HG03159 (cell line): Measurements from ENCODE around the gene NEDD4L.

Experiments used
- ATAC-seq: cut with Tn5 transposase; IDR thresholded peaks from one replicate; pipeline ENCODE4 v1.9.1; 2021; ENCODE audit warnings: mild to moderate bottlenecking, moderate library complexity; ENCODE audit not compliant: unreplicated experiment

The NEDD4L gene

DNA sequence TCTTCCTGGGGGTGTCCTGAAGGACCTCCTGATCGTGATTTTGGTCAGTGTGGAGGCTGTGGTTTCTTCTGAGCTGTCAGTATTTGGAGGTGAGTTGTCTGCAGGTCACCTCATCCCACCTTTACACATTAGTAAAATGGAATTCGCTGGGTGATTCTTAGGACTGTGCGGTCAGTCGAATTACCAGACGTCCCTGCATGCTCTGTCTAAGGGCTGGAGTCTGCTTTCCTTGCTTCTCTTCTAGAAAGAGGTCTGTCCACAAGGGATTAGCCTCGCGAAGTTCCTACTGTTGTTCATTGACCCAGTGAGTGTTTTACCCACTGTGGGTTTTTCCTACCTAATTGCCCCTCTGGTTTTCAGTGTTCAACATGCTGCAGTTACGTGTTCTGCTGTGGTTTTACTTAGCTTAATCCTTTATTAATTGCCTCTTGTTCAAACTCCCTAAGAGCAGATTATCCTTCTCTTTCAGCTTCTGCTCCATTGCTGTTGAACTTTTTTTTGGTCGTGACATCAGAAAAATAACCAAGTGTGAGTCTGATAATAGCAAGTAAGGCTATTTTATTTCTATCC, 183.4 kb downstream of the NEDD4L start:
- no peak for ATAC-seq

DNA sequence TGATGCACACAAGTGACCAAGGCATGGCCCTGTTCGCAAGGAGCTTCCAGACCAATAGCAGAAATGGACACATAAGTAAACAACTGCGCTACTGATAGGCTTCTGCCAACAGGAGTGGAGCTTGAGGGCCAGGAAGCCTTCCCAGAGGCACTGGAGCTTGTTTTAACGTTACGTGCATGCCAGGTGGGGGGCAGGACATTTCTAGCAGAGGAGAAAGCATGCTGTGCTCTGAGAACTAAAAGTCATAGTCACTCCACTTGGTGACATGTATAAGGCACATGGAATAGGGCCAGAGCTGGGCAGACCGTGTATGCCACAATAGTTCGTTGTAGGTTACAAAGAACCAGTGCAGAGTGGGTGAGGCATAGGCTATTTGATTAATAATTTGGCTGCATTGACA, 184.2 kb downstream of the NEDD4L start:
- no peak for ATAC-seq

GRCh38 chr18:58228762-58229161, 184.7 kb downstream of the NEDD4L start:
- ATAC-seq: no peak

DNA sequence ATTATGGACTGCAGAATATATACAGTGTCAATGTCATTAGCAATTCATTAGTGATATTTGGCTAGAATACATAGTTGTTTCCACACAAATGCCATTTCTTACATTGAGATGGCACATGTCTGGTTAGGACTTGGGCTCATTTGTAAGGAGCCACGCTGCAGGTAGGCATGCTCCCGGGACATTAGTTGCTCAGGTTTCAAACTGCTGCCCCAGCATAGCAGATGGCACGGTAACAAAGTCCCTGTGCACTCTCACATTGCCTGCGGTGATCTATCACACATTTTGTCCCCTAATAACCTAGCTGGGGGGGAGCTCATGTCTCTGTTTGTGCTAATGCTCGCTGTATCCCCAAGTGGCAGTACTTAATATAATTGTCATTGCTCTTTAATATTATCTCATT, 185.1 kb downstream of the NEDD4L start:
- no peak for ATAC-seq

GRCh38 chr18:58230438-58231179, 186.6 kb downstream of the NEDD4L start:
- ATAC-seq: no peak

GRCh38 chr18:58231930-58232329, 187.9 kb downstream of the NEDD4L start:
- no peak for ATAC-seq

DNA sequence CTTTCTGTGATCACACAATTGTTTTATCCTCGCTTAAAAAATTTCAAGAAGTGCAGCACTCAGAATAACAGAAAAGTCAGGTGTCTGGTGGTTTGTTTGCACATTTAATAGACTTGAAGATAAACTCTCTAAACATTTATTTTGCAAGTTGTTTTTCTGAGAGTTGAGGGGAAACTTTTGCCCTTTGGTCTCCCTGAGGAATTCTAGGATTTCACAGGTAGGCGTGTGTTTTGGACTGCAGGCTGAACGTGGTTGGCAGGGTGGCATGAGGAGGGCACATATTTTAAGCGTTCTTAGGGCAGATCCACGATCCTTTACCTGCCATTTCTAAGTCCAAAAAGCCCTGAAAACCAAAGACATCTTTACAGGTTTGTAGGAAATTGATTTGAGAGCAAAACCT, 188.6 kb downstream of the NEDD4L start:
- no peak for ATAC-seq

DNA sequence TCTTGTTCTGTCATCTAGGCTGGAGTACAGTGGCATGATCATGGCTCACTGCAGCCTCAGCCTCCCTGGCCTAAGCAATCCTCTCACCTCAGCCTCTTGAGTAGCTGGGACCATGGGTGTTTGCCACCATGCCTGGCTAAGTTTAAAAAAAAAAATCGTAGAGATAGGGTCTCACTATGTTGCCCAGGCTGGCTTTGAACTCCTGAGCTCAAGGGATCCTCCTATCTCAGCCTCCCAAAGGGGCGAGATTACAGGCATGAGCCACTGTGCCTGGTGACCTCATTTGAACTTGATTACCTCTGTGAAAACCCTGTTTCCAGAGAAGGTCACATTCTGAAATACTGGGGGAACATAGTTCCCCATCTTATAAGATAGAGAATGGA, 190.3 kb downstream of the NEDD4L start:
- ATAC-seq: no peak

GRCh38 chr18:58235001-58235436, 191.0 kb downstream of the NEDD4L start:
- no peak for ATAC-seq

- no peak for ATAC-seq
Observed at GRCh38 chr18:58239879-58240278, 195.9 kb downstream of the NEDD4L start.

GRCh38 chr18:58241026-58241679, 197.1 kb downstream of the NEDD4L start:
- no peak for ATAC-seq

DNA sequence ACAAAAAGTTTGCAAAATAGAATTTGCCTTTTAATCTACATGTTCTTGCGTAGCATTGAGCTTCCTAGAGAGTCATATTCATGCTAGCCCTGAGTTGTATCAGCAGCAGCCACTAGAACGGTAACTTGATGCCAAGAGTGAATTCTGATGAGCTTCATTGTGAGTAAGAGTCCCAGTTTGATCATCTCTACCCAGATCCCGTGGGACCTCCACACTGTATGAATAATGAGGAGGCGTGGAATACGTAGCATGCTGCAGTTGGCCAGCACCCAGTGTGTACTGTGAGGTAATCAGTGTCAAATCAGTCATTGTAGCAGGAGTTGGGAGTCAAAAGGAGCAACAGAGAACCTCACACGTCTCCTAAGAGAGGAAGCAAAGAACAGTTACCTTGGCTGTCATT, 197.9 kb downstream of the NEDD4L start:
- no peak for ATAC-seq

DNA sequence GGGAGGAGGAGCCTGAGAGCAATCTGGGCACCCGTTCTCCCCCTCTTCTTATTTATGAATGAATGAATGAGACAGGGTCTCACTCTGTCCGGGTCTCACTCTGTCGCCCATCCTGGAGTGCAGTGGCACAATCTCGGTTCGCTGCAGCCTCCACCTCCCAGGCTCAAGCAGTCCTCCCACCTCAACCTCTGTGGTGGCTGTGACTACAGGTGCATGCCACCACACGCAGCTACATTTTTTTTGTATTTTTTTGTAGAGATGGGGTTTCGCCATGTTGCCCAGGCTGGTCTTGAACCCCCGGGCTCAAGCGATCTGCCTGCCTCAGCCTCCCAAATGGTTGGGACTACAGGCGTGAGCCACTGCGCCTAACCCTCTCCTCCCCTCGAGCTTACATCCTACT, 198.4 kb downstream of the NEDD4L start:
- no peak for ATAC-seq

- ATAC-seq: no peak
Observed at GRCh38 chr18:58242968-58243367, 198.9 kb downstream of the NEDD4L start.

DNA sequence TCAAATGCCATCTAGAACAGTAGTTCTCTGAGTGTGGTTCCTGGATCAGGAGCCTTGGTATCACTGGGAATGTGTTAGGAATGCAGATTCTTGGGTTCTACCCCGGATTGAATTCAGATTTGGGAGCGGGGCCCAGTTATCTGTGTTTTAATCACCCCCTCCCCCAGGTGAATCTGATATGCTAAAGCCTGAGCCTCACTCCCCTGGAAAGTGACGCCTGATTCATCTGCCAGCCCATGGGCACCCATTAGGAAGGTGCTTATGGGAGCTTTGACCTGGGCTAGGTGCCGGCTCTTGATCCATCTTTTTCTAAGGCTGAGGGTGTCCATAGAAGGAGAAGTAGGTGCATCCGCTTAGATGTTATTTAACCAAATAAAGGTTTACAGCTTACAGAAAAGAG, 199.4 kb downstream of the NEDD4L start:
- ATAC-seq: no peak

DNA sequence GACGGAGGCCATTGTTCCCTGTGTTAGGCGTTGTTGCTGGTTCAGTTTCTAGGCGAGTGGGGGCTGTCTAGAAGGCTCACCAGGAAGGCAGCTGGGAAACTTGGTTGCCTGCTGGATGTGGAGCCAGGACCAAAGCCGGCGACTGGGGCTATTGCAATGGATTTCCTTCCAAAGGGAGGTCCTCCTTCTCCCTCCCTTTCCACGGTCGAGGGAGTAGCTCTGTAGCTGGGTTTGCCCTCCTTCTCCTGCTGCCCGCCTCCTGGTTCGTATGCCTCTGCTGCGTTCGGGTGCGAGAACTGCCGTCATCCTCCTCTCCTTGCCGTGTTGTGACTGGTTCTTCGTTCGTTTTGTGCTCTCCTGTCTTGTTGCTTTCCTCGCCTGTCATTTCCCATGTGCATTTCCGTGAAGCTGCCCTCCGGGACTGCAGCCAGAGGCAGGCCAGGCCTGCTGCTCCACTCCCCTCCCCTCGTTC, 203.4 kb downstream of the NEDD4L start:
- no peak for ATAC-seq

DNA sequence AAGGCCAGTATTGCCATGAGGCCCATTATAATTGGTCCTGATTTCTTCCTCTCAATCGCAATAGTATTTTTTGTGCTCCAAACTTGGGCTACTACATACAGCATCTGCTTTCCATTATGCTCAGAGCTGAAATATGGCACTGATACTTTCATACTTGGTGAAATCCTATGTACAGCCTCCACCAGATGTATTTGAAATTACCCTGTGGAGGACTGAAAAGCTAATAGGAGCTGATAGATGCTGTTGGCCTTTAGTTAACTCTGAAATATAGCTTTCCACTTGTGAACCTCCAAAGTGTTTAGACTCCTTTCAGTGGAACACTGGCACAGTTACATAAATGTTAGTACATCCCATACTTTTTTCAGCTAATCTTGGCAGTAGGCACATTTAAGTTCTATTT, 205.7 kb downstream of the NEDD4L start:
- ATAC-seq: no peak

DNA sequence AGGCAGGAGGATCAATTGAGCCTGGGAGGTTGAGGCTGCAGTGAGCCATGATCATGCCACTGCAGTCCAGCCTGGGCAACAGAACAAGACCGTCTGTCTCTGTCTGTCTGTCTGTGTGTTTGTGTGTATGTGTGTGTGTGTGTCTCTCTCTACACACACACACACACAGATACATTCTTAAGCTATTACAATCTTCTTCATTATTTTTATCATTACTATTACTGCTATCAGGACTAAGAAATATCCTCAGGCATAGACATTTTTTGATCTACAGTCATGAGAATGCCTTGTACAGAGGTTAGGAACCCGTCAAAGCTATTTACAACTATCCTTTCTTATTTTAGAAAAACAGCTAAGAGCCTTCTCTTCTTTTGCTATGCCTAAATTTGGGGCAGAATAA, 207.4 kb downstream of the NEDD4L start:
- no peak for ATAC-seq

DNA sequence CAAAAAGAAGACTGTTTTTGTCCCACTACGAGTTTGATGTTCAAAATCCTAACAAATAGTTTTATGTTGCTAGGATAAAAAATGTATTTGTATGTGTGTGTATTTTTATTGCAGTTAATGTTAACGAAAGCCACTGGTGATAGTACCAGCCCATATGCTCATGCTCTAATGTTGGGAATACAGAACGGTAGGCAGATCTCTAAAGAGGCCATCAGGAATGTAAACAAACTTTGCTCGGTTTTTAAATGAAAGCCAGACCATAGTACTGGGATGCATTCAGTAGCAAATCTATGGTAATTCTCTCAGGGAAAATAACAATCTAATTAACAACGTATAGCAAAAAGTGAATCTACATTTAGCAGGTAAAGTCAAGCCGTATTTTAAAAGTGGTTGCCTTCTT, 208.1 kb downstream of the NEDD4L start:
- no peak for ATAC-seq

- no peak for ATAC-seq
Observed at GRCh38 chr18:58253318-58253717, 209.3 kb downstream of the NEDD4L start.

DNA sequence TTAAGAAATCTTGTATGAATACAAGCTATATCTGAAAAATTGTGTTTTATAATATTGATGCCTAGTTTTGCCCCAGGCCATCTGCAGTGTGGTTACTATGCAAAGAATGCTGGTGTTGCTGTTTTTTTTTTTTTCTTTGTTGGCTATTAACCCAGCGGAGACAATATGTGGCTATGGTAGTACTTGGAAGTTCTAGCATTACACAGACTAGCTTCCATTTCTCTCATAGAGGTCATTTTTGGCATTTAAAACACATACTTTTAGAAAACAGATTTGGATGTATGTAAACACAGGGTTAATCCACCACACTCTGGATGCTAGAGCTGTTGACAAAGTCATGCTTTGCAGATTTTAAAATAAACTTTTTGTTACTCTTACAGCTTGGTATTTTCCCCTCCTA, 209.8 kb downstream of the NEDD4L start:
- ATAC-seq: no peak

GRCh38 chr18:58254873-58255511, 211.0 kb downstream of the NEDD4L start:
- ATAC-seq: no peak
